Measurements from ENCODE around the gene DGKK.

DGKK gene

GRCh38 chrX:50471390-50471789, 765 bp upstream of the DGKK start:
- peaks cover 19% of the 10 kb centered on the region for H3K9me3 ChIP-seq
- no peak overlapping the region for H3K4me2 ChIP-seq
- H3K4me1 ChIP-seq: no peaks in the 10 kb centered on the region
- H4K20me1 ChIP-seq: no peaks in the 10 kb centered on the region
- no peak overlapping the region for H3K9ac ChIP-seq
- H3K36me3 ChIP-seq: no peaks in the 10 kb centered on the region
- peaks cover 77% of the 10 kb centered on the region for H3K27me3 ChIP-seq
- H3K27ac ChIP-seq: no peak overlapping the region
- H3K4me3 ChIP-seq: no peak overlapping the region
- TF ChIP-seq Cebpa-rat (IDR thresholded peaks at IDR 0.05): no peak

GRCh38 chrX:50469206-50469605, 1.4 kb downstream of the DGKK start:
- Histone ChIP-seq H3K27ac (no peak overlapping the region), H3K27me3 (peaks cover 76% of the 10 kb centered on the region), H4K20me1 (no peaks in the 10 kb centered on the region), H3K4me3 (no peak overlapping the region), H3K4me1 (no peaks in the 10 kb centered on the region), H3K4me2 (no peak overlapping the region), H3K9me3 (peaks cover 19% of the 10 kb centered on the region), H3K36me3 (no peaks in the 10 kb centered on the region), H3K9ac (no peak overlapping the region)
- no peak for TF ChIP-seq Cebpa-rat (IDR thresholded peaks at IDR 0.05)

- Histone ChIP-seq H3K4me1 (no peaks in the 10 kb centered on the region), H3K36me3 (no peaks in the 10 kb centered on the region), H3K9ac (no peak overlapping the region), H3K27ac (no peak overlapping the region), H3K27me3 (peaks cover 87% of the 10 kb centered on the region), H3K4me2 (no peak overlapping the region), H3K9me3 (no peaks in the 10 kb centered on the region), H3K4me3 (no peak overlapping the region), H4K20me1 (no peaks in the 10 kb centered on the region; the same call in 1 of the 2 replicates)
- TF ChIP-seq Cebpa-rat (IDR thresholded peaks at IDR 0.05): no peak
Observed at GRCh38 chrX:50459615-50460014, 11.0 kb downstream of the DGKK start.

- Histone ChIP-seq H3K4me1 (no peaks in the 10 kb centered on the region), H3K9ac (no peak overlapping the region), H4K20me1 (no peaks in the 10 kb centered on the region; the same call in 1 of the 2 replicates), H3K27me3 (peaks cover 96% of the 10 kb centered on the region), H3K9me3 (no peaks in the 10 kb centered on the region), H3K27ac (no peak overlapping the region), H3K4me2 (no peak overlapping the region), H3K36me3 (no peaks in the 10 kb centered on the region), H3K4me3 (no peak overlapping the region)
- no peak for TF ChIP-seq Cebpa-rat (IDR thresholded peaks at IDR 0.05)
Observed at GRCh38 chrX:50458483-50458882, 12.1 kb downstream of the DGKK start.

- Histone ChIP-seq H3K4me1 (no peaks in the 10 kb centered on the region), H3K4me3 (no peak overlapping the region), H3K36me3 (no peaks in the 10 kb centered on the region), H4K20me1 (no peaks in the 10 kb centered on the region; the same call in 1 of the 2 replicates), H3K27ac (no peak overlapping the region), H3K4me2 (no peak overlapping the region), H3K9me3 (no peaks in the 10 kb centered on the region), H3K9ac (no peak overlapping the region), H3K27me3 (peaks cover 96% of the 10 kb centered on the region)
- no peak for TF ChIP-seq Cebpa-rat (IDR thresholded peaks at IDR 0.05)
Observed at GRCh38 chrX:50456712-50457484, 13.7 kb downstream of the DGKK start.

- peaks cover 95% of the 10 kb centered on the region for H3K27me3 ChIP-seq
- H3K4me2 ChIP-seq: no peak overlapping the region
- H4K20me1 ChIP-seq: no peaks in the 10 kb centered on the region; the same call in 1 of the 2 replicates
- H3K9ac ChIP-seq: no peak overlapping the region
- no peaks in the 10 kb centered on the region for H3K36me3 ChIP-seq
- TF ChIP-seq Cebpa-rat (IDR thresholded peaks at IDR 0.05): no peak
- no peak overlapping the region for H3K4me3 ChIP-seq
- H3K4me1 ChIP-seq: no peaks in the 10 kb centered on the region
- no peak overlapping the region for H3K27ac ChIP-seq
- no peaks in the 10 kb centered on the region for H3K9me3 ChIP-seq
Observed at GRCh38 chrX:50452782-50453181, 17.8 kb downstream of the DGKK start.

GRCh38 chrX:50450324-50450723, 20.3 kb downstream of the DGKK start:
- Histone ChIP-seq H4K20me1 (no peaks in the 10 kb centered on the region), H3K4me1 (no peaks in the 10 kb centered on the region), H3K36me3 (no peaks in the 10 kb centered on the region), H3K27me3 (peaks cover 85% of the 10 kb centered on the region), H3K4me2 (no peak overlapping the region), H3K9ac (no peak overlapping the region), H3K27ac (no peak overlapping the region), H3K9me3 (no peaks in the 10 kb centered on the region), H3K4me3 (no peak overlapping the region)
- TF ChIP-seq Cebpa-rat (IDR thresholded peaks at IDR 0.05): no peak

- H3K27me3 ChIP-seq: peaks cover 73% of the 10 kb centered on the region
- H3K4me2 ChIP-seq: no peak overlapping the region
- no peaks in the 10 kb centered on the region for H3K4me1 ChIP-seq
Observed at GRCh38 chrX:50448565-50448964, 22.1 kb downstream of the DGKK start.

GRCh38 chrX:50447535-50447934, 23.1 kb downstream of the DGKK start:
- Histone ChIP-seq H3K9ac (no peak overlapping the region), H3K27ac (no peak overlapping the region), H3K36me3 (no peaks in the 10 kb centered on the region), H3K4me3 (no peak overlapping the region), H4K20me1 (no peaks in the 10 kb centered on the region), H3K9me3 (no peaks in the 10 kb centered on the region), H3K4me2 (no peak overlapping the region), H3K4me1 (no peaks in the 10 kb centered on the region), H3K27me3 (peaks cover 69% of the 10 kb centered on the region)
- TF ChIP-seq Cebpa-rat (IDR thresholded peaks at IDR 0.05): no peak

More at GRCh38 chrX:50448565-50448964, 22.1 kb downstream of the DGKK start:
- no peaks in the 10 kb centered on the region for H4K20me1 ChIP-seq
- H3K4me3 ChIP-seq: no peak overlapping the region
- H3K9me3 ChIP-seq: no peaks in the 10 kb centered on the region
- TF ChIP-seq Cebpa-rat (IDR thresholded peaks at IDR 0.05): no peak
- H3K9ac ChIP-seq: no peak overlapping the region
- no peak overlapping the region for H3K27ac ChIP-seq
- H3K36me3 ChIP-seq: no peaks in the 10 kb centered on the region

- H3K36me3 ChIP-seq: no peaks in the 10 kb centered on the region
- no peak overlapping the region for H3K9ac ChIP-seq
- H4K20me1 ChIP-seq: peaks cover 5% of the 10 kb centered on the region; the same call in 1 of the 2 replicates
- H3K4me2 ChIP-seq: no peak overlapping the region
- H3K27me3 ChIP-seq: peaks cover 69% of the 10 kb centered on the region
- no peak overlapping the region for H3K4me3 ChIP-seq
- no peaks in the 10 kb centered on the region for H3K9me3 ChIP-seq
- TF ChIP-seq Cebpa-rat (IDR thresholded peaks at IDR 0.05): no peak
- no peak overlapping the region for H3K27ac ChIP-seq
- H3K4me1 ChIP-seq: no peaks in the 10 kb centered on the region
Observed at GRCh38 chrX:50442426-50443116, 28.1 kb downstream of the DGKK start.

All from BLaER1 (cell line).